ENCODE data around the gene KIF15. TPM values are rescaled to one million over a fixed set of nuclear protein-coding genes. Genes with fewer than 3 reads are reported as not detected.
A peak's percentile ranks its signal among the peaks of the same experiment; 100 is the strongest.

Gene KIF15
- polyA plus RNA-seq, 1 donor (not counting 4 experiments of a cell fraction or from before 2014, with no cell fraction given): 2.8 TPM

GRCh38 chr3:44885618-44886017, 124.0 kb downstream of the KIF15 start:
- no peaks in the 10 kb centered on the region for H3K9me1 ChIP-seq (ENCODE audit: control insufficient read depth, extremely low read depth, insufficient read depth, low read length)
- peak; percentile 95 for FAIRE-seq
- no peaks in the 10 kb centered on the region for H3K27me3 ChIP-seq (ENCODE audit: control insufficient read depth, extremely low read depth, insufficient read depth, low read length)
- H3K79me2 ChIP-seq (ENCODE audit: control insufficient read depth, insufficient read depth, low read length): no peaks in the 10 kb centered on the region
- H2AFZ ChIP-seq (ENCODE audit: control insufficient read depth, low read length): no peak overlapping the region
- H4K20me1 ChIP-seq (ENCODE audit: control insufficient read depth, extremely low read depth, insufficient read depth, low read length): no peaks in the 10 kb centered on the region
- TF ChIP-seq EZH2 (IDR thresholded peaks at IDR 0.05; ENCODE audit: low read length): no peak
- no peak for TF ChIP-seq CTCF (optimal IDR thresholded peaks at IDR 0.05 in 1 of 3, IDR thresholded peaks at IDR 0.05 in 1 of 3, conservative IDR thresholded peaks at IDR 0.05 in 1 of 3; ENCODE audit: extremely low read depth in 1 of 3, insufficient read depth in 2 of 3, low read length in 3 of 3)
- dilution Hi-C loops (cut with MboI; ENCODE audit: extremely low pct_ligation_motif_present, low sequenced_read_pairs): no loop called here
- H3K36me3 ChIP-seq (ENCODE audit: control insufficient read depth in 2 of 2, extremely low read depth in 1 of 2, insufficient read depth in 2 of 2, low read length in 2 of 2): no peaks in the 10 kb centered on the region
- H3K4me1 ChIP-seq (ENCODE audit: control insufficient read depth, extremely low read depth, insufficient read depth, low read length): peaks cover 51% of the 10 kb centered on the region
- no peak overlapping the region for H3K4me3 ChIP-seq (ENCODE audit: control insufficient read depth in 2 of 3, extremely low read depth in 1 of 3, insufficient read depth in 2 of 3, low read depth in 1 of 3, low read length in 3 of 3)
- DNase-seq (ENCODE audit: low read depth, low spot score): peak; percentile 93
- peak overlapping the region; percentile 79 for H3K4me2 ChIP-seq (ENCODE audit: control insufficient read depth, extremely low read depth, insufficient read depth, low read depth, low read length)
- peak overlapping the region; percentile 82 for H3K9ac ChIP-seq (ENCODE audit: control insufficient read depth, extremely low read depth, insufficient read depth, low read length)
- H3K27ac ChIP-seq (ENCODE audit: control insufficient read depth, insufficient read depth, low read length): peak overlapping the region; percentile 98
- no peaks in the 10 kb centered on the region for H3K9me3 ChIP-seq (ENCODE audit: control insufficient read depth, low read depth, low read length)

- Histone ChIP-seq H3K4me2 (ENCODE audit: control insufficient read depth, extremely low read depth, insufficient read depth, low read depth, low read length) (peak overlapping the region; percentile 70), H3K4me3 (ENCODE audit: control insufficient read depth in 2 of 3, extremely low read depth in 1 of 3, insufficient read depth in 2 of 3, low read depth in 1 of 3, low read length in 3 of 3) (peak overlapping the region in 1 of 3 experiments; percentile 1), H3K9ac (ENCODE audit: control insufficient read depth, extremely low read depth, insufficient read depth, low read length) (peak overlapping the region; percentile 74), H3K9me3 (ENCODE audit: control insufficient read depth, low read depth, low read length) (no peaks in the 10 kb centered on the region), H3K79me2 (ENCODE audit: control insufficient read depth, insufficient read depth, low read length) (no peaks in the 10 kb centered on the region), H4K20me1 (ENCODE audit: control insufficient read depth, extremely low read depth, insufficient read depth, low read length) (no peaks in the 10 kb centered on the region), H3K27ac (ENCODE audit: control insufficient read depth, insufficient read depth, low read length) (peak overlapping the region; percentile 98), H3K36me3 (ENCODE audit: control insufficient read depth in 2 of 2, extremely low read depth in 1 of 2, insufficient read depth in 2 of 2, low read length in 2 of 2) (no peaks in the 10 kb centered on the region), H3K9me1 (ENCODE audit: control insufficient read depth, extremely low read depth, insufficient read depth, low read length) (no peaks in the 10 kb centered on the region), H2AFZ (ENCODE audit: control insufficient read depth, low read length) (peak overlapping the region; percentile 8), H3K27me3 (ENCODE audit: control insufficient read depth, extremely low read depth, insufficient read depth, low read length) (no peaks in the 10 kb centered on the region), H3K4me1 (ENCODE audit: control insufficient read depth, extremely low read depth, insufficient read depth, low read length) (peaks cover 51% of the 10 kb centered on the region)
- TF ChIP-seq CTCF (optimal IDR thresholded peaks at IDR 0.05 in 1 of 3, IDR thresholded peaks at IDR 0.05 in 1 of 3, conservative IDR thresholded peaks at IDR 0.05 in 1 of 3; ENCODE audit: extremely low read depth in 1 of 3, insufficient read depth in 2 of 3, low read length in 3 of 3): no peak
- dilution Hi-C loops (cut with MboI; ENCODE audit: extremely low pct_ligation_motif_present, low sequenced_read_pairs): no loop called here
- FAIRE-seq (peak; percentile 99), DNase-seq (ENCODE audit: low read depth, low spot score) (peak; percentile 93)
These were observed 125.0 kb downstream of the KIF15 start for GRCh38 chr3:44886561-44886960.
